SH-SY5Y (cell line): Measurements from ENCODE around the gene SMC1B.

ENCODE experiments used
- GATA2 ChIP-seq: IDR thresholded peaks from 2 replicates; pipeline ENCODE4 v1.6.1; 2011; ENCODE audit warnings: mild to moderate bottlenecking, low read depth, low read length
- GATA3 ChIP-seq: IDR thresholded peaks from 2 replicates; pipeline ENCODE4 v1.6.1; 2011; ENCODE audit warnings: low read depth, mild to moderate bottlenecking, low read length, moderate library complexity

Gene SMC1B

DNA sequence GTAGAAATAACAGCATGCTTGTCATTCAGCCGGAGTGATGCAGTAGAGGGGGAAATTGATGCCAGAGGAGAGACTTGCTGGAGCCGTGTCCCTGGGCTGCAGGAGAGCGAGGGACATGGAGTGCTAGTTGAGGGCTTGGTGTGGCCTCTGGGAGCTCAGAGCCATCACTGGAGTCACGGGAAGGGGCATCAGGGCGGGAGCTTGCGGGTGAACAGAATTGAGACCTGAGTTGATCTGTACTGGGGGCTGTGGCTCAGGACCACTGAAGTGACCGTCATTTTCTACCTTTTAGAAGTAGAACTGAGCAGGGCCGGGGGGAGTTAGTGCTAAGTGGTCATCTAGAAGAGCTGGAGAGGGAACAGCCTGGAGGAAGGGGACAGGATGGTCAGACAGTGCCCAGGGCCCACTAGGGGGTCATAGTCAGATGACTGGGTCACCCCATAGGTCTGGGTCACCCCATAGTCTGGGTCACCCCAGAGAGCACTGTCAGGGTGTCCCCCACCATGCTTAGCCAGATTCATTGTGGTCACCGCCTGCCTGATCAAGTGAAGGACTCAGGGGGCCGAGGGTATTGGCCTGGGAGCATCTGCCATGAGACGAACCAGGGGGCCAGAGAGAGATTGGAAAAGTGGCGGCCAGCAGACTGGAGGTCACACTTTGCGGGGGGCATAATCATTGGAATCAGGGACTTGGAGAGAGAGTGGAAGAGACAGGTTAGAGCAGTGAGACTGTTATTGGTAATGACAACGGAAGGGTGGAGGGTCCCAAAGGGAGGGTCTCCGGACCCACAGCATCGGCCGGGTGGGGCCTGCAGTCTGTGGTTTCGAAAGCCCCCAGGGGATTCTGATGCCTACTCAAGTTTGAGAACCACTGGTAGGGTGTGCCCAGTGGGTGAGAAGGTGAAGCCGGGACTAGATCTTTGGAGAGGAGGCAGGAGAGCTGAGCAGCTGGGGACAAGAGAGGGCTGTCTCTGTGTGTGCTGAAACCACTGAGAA lies 15.3 kb upstream of the SMC1B start:
- TF ChIP-seq GATA2 = no peak
- no peak for TF ChIP-seq GATA3

GRCh38 chr22:45427114-45427513 lies 13.7 kb upstream of the SMC1B start:
- TF ChIP-seq GATA2 (no peak), GATA3 (no peak)

DNA sequence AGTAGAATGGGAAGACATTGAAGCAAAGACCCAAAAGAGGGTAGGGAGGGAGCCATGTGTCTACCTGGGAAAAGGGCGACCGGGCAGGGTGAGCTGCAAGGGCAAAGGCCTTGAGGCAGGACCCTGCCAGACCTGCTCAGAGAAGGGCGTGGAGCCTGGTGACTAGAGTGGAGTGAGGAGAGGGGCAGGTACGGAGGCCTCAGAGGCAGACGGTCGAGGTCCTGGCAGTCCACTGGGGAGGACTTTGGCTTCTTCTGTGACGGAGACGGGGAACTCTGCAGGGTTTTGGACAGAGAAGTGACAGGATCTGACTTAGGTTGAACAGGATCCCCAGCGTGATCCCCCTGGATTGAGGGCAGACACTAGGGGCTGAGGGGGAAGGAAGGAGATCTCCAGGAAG lies 13.0 kb upstream of the SMC1B start:
- TF ChIP-seq GATA3 (no peak), GATA2 (no peak)

DNA sequence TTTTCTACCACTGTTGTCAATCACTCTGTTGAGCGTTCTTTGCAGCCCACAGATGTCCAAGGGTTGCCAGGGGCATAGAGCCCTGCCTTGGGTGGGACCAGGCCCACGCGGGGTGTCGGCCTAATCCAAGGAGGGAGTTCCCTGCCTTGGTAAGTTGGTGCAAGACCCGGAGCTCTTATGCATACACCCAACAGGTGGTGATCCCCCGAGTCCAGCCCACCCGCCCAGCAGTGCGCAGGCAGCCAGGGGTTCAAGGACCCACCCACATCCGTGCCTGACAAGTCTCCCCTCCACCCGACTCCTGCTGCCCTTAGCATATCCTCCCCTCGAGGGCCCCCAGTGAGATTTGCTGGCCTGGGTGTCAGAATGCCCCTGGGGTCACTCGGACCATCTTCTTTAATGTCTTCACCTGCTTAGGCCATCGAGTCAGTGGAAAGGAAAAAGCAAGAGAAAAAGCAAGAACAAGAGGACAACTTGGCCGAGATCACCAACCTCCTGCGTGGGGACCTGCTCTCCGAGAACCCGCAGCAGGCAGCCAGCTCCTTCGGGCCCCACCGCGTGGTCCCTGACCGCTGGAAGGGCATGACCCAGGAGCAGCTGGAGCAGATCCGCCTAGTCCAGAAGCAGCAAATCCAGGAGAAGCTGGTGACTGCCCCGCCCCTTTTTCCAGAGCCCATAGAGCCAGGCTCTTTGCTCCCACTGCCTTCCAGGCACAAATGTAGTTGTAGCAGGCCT lies 12.3 kb upstream of the SMC1B start:
- TF ChIP-seq GATA3 (no peak), GATA2 (no peak)

DNA sequence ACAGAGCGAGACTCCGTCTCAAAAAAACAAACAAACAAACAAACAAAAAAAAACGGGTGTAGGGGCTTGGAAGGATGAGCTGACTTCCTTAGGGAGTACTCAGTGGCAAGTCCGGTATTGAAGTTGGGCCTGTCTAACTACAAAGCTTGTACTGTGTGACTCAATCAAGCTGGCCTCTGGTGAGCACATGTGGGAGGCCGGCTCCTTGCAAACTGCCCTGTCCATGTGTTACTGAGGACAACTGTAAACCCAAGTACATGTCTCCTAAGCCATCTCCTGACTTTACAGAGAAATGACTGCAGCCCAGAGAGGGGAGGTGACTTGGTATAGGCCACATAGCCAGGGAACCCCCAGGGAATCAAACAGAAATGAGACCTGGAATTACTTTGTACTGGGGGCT lies 11.7 kb upstream of the SMC1B start:
- TF ChIP-seq GATA2 = no peak
- TF ChIP-seq GATA3 = no peak

- no peak for TF ChIP-seq GATA2
Measured at GRCh38 chr22:45424241-45424731, 10.9 kb upstream of the SMC1B start.

- no peak for TF ChIP-seq GATA3
- no peak for TF ChIP-seq GATA2
Measured at GRCh38 chr22:45423524-45423923, 10.1 kb upstream of the SMC1B start.

DNA sequence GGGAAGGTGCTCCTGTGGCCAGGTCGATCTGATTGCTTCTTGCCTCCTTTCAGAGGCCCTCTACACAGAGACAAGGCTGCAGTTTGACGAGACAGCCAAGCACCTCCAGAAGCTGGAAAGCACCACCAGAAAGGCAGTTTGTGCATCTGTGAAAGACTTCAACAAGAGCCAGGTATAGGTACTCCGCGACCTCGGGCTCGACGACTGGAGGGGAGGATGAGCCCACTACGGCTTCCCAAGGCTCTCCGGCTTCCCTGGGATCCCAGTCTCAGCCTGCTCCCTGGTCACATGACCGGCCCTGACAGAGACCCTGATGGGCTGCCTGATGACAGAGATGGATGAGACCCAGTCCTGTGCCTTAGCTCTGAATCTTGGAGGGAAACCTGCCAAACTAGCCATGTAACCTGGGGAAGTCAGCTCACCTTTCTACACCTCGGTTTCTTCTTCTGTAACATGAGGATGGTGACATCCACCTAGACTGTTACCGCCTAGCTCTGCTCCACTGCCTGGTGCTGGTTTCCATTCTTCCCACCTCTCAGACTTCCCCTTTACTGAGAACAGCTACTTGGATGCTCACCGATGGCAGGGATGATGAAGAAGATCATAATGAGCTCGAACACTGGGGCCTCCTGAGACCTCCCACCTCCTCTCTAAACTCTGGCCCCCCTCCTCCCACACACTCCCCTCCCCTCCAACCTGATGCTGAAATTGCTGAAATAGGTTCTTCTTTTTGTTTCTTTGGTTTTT lies 9.0 kb upstream of the SMC1B start:
- TF ChIP-seq GATA2 = no peak
- no peak for TF ChIP-seq GATA3

- TF ChIP-seq GATA3 (no peak), GATA2 (no peak)
Measured at GRCh38 chr22:45421349-45422055, 8.1 kb upstream of the SMC1B start.

DNA sequence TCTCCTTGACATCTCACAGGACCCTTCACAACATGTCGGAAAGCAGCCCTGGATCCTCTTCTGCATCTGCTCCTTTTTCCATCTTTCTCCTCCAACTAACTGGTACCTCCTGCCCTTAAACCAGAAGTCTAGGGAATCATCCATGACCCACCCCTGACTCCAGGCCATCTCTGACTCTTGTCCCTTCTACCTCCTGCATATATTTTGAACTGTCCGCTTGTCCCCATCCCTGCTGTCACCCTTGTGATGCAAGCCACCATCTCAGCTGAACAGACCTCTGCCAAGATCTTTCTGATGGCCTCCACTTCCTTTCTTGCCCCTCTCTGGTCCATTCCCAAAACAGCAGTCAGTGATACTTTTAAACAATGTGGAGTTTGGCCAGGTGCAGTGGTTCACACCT lies 7.1 kb upstream of the SMC1B start:
- TF ChIP-seq GATA3 = no peak
- TF ChIP-seq GATA2 = no peak

DNA sequence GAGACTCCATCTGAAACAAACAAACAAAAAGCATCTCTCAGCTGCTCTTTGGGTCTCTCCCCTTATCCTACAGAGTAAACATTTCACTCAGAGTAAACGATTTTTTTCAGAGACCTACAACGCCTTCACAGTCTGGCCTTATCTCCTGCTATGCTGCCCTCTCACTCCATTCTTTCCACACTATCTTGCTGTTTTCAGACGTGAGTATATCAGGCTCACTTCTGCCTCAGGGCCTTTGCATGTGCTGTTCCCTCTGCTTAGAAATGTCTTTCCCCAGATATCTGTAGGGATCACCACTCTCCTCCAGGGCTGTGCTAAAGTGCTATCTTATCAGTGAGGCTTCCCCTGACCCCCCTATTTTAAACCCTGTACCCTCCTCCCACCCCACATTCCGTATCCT lies 6.6 kb upstream of the SMC1B start:
- TF ChIP-seq GATA3 = no peak
- TF ChIP-seq GATA2 = no peak

GRCh38 chr22:45418770-45419138 lies 5.4 kb upstream of the SMC1B start:
- TF ChIP-seq GATA2 = no peak
- no peak for TF ChIP-seq GATA3

DNA sequence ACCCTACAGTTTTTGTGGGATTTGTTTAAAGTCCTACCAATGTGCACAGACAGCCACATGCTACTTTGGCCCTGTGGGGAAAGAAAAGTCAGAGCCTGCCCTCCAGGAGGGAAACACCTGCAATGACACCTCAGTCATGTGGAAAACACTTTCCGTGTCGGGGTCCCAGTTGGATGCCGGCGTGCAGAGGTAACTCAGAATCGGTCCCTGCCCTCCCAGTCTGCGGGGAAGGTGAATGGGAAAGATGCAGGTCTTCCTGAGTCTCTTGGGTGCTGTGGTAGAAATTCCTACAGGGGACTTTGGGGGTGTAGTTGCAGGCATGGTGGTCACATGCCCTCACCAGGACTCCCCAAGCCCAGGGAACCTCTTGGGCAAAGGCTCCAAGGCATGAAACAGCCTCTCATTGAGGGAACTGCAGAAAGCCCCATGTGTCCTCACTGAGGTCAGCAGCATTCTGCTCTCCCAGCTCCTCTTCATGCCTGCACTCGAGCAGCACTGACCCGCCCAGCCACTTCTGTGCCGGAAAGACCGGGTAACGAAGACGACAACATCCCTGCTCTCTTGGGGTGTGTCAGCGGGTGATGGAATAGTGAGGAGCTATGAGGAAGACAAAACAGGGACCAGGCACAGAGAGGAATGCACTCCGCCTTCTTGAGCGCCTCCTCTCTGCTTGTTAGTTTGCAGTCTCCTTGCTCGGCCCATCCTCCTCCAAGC lies 4.8 kb upstream of the SMC1B start:
- TF ChIP-seq GATA2 (no peak), GATA3 (no peak)

DNA sequence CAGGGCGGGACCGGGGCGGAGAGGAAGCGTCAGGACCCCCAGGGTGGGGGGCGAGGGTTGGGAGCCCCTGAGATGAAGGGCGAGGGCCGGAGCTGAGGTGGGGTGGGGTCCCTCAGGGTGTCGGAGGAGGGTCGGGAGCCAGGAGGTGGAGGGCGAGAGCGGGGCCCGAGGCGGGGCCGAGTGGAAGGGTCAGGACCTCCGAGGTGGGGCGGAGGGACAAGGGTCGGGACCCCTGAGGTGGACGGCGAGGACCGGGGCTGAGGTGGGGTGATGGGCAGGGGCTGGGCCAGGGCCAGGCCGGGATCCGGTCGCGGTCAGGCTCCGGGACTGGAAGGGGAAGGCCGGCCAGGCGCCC lies 409 bp downstream of the SMC1B start:
- TF ChIP-seq GATA2 (no peak), GATA3 (no peak)
